Tibial artery (tissue), 4 donors: ENCODE measurements around the gene NHERF2.

Experiments used
- DNase-seq, 2 donors: peaks; one replicate each; pipeline ENCODE4 v3.0.0-alpha.2; 2019
- H3K27ac ChIP-seq, 2 donors: fragments of 200-600 bp; sonication (generic) in 1 of 2; 1 replicate in 1 of 2; 2 replicates in 1 of 2; pipeline ENCODE4 v1.5.1; 2018 to 2019; ENCODE audit warnings: mild to moderate bottlenecking in 1 of 2
- H3K27me3 ChIP-seq, 2 donors: fragments of 200-600 bp; sonication (generic) in 1 of 2; one replicate each; pipeline versions ENCODE4 v1.5.1 to v1.6.0; 2016 to 2019
- H3K36me3 ChIP-seq, 3 donors: fragments of 200-600 bp; sonication (generic) in 2 of 3; one replicate each; pipeline ENCODE4 v1.5.1; 2016 to 2019; ENCODE audit warnings: mild to moderate bottlenecking in 2 of 3
- H3K4me1 ChIP-seq, 4 donors: fragments of 200-600 bp; sonication (generic) in 2 of 4; 1 replicate in 3 of 4; 2 replicates in 1 of 4; pipeline ENCODE4 v1.5.1; 2016 to 2019
- H3K4me3 ChIP-seq, 2 donors: fragments of 200-600 bp; sonication (generic) in 1 of 2; 1 replicate in 1 of 2; 2 replicates in 1 of 2; pipeline ENCODE4 v1.5.1; 2018 to 2019; ENCODE audit warnings: mild to moderate bottlenecking in 2 of 2
- H3K9me3 ChIP-seq, 3 donors: fragments of 200-600 bp; sonication (generic) in 1 of 3; one replicate each; pipeline ENCODE4 v1.5.1; 2016 to 2019
- intact Hi-C: fragments of 100-400 bp; cut with DNase I; formaldehyde crosslinking; loops from one replicate; pipeline ENCODE4 v1.15.0; 2023; ENCODE audit warnings: low total_unique reads
- TF ChIP-seq, protein P1 (sequence below), 2 experiments: fragments of 200-600 bp in 1 of 2; fragments of 450-650 bp in 1 of 2; IDR thresholded peaks; one replicate each; pipeline ENCODE4 v1.5.1; 2017 to 2019; ENCODE audit warnings: antibody characterized with exemption in 2 of 2, mild to moderate bottlenecking in 1 of 2, moderate library complexity in 1 of 2

NHERF2 gene

DNA sequence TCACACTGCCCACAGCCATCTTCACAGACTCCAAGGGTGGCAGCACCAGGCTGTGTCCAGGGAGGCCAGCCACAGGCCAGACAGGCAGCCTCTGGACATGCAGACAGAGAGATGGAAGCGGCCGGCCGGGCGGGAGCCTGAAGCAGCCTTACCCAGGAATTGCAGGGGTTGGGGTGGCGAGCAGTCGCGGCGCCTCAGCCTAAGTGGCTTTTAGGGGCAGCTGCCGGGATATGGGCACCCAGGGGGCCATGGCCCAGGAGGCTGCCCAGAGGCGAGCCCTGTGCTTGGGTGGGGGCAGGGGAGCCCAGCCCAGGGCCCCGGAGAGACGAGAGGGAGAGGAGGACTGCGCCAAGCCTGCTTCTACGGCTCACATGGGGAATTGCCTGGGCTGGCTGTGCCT, 1.5 kb upstream of the NHERF2 start:
- no peak overlapping the region for H3K4me3 ChIP-seq
- no peak for DNase-seq
- intact Hi-C loops: no loop called here
- H3K36me3 ChIP-seq: peaks cover 0 to 11% (median 0%) of the 10 kb centered on the region in 3 donors
- TF ChIP-seq, protein P1, sequence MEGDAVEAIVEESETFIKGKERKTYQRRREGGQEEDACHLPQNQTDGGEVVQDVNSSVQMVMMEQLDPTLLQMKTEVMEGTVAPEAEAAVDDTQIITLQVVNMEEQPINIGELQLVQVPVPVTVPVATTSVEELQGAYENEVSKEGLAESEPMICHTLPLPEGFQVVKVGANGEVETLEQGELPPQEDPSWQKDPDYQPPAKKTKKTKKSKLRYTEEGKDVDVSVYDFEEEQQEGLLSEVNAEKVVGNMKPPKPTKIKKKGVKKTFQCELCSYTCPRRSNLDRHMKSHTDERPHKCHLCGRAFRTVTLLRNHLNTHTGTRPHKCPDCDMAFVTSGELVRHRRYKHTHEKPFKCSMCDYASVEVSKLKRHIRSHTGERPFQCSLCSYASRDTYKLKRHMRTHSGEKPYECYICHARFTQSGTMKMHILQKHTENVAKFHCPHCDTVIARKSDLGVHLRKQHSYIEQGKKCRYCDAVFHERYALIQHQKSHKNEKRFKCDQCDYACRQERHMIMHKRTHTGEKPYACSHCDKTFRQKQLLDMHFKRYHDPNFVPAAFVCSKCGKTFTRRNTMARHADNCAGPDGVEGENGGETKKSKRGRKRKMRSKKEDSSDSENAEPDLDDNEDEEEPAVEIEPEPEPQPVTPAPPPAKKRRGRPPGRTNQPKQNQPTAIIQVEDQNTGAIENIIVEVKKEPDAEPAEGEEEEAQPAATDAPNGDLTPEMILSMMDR (IDR thresholded peaks at IDR 0.05): no peak
- H3K27ac ChIP-seq: no peak overlapping the region
- peaks cover 0 to 21% of the 10 kb centered on the region in 2 donors for H3K27me3 ChIP-seq
- H3K4me1 ChIP-seq: peaks cover 0 to 69% (median 52%) of the 10 kb centered on the region in 4 donors
- no peaks in the 10 kb centered on the region for H3K9me3 ChIP-seq

DNA sequence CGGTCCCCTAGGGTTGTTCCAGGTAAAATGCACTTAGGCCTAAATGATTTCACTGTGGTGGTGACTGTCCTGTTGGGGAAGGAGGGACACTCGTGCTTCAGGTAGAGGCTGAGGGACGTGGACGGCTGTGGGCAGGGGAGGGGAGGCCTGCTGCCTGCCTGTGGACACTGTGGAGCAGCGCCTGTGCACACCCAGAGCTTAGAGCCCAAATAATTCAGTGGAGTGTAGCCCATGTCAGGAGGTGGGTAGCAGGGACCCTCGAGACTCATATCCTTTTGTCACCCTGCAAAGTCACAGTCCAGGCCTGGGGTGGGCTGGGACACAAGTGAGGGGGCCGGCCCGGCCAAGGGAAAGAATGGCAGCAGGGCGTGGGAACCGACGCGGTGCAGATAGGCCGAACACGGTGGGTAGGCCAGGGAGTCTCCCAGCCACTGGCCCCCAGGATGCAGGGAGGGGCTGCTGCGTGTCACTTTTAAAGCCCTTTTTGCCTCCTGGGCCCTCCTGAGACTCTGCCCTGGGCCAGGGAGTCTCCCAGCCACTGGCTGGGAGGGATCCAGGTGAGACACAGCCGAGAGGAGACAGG, 733 bp upstream of the NHERF2 start:
- Histone ChIP-seq H3K9me3 (no peaks in the 10 kb centered on the region), H3K36me3 (peaks cover 0 to 13% (median 0%) of the 10 kb centered on the region in 3 donors), H3K27me3 (peaks cover 0 to 13% of the 10 kb centered on the region in 2 donors), H3K27ac (peak overlapping the region; percentile 74 to 77), H3K4me1 (peaks cover 0 to 71% (median 49%) of the 10 kb centered on the region in 4 donors), H3K4me3 (peak overlapping the region; percentile 62 to 72)
- intact Hi-C loops: no loop called here
- TF ChIP-seq, protein P1 (IDR thresholded peaks at IDR 0.05): no peak
- no peak for DNase-seq

DNA sequence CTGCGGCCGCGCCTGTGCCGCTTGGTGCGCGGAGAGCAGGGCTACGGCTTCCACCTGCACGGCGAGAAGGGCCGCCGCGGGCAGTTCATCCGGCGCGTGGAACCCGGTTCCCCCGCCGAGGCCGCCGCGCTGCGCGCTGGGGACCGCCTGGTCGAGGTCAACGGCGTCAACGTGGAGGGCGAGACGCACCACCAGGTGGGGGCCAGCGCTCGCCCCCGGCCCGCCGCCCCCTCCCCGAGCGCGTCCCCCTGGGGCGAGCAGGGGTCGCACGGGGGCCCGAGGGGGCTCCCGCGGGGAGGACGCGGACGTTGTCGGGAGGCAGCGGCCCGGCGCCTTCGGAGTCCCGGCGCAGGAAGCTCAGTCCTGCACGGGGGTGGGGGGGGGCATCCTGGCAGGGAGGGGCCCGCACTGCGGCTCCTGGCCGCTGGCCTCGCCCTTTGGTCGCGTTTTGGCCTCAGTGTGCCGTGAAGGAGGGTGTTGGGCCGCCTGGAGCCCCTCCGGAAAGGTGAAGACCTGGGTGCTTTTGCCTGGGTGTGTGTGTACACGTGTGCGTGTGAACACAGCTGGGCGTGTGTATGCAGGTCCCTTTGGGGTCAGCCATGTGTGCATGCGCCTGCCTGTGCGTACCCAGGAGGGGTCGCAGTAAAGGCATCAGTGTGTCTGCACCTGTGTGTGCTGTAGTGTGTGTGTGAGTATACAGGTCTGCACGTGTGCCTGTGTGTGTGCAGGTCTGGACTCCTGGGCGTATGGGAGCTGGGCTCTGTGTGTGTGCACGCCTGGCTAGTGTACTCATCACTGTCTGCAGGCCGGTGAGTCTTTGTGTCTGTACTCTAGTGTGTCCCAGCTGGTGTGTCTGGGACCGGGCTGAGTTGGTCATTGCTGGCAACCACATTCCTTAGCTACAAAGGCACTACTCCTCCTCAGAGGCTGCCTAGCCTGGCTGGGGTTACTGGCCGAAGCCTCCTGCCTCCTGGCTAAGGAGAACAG, 615 bp downstream of the NHERF2 start:
- Histone ChIP-seq H3K27ac (peak overlapping the region; percentile 77 to 98), H3K4me1 (peaks cover 0 to 82% (median 55%) of the 10 kb centered on the region in 4 donors), H3K27me3 (peaks cover 0 to 3% of the 10 kb centered on the region in 2 donors), H3K9me3 (no peaks in the 10 kb centered on the region), H3K4me3 (peak overlapping the region; percentile 62 to 72), H3K36me3 (peaks cover 0 to 13% (median 0%) of the 10 kb centered on the region in 3 donors)
- TF ChIP-seq, protein P1 (IDR thresholded peaks at IDR 0.05): no peak
- no peak for DNase-seq
- intact Hi-C loops: no loop called here

DNA sequence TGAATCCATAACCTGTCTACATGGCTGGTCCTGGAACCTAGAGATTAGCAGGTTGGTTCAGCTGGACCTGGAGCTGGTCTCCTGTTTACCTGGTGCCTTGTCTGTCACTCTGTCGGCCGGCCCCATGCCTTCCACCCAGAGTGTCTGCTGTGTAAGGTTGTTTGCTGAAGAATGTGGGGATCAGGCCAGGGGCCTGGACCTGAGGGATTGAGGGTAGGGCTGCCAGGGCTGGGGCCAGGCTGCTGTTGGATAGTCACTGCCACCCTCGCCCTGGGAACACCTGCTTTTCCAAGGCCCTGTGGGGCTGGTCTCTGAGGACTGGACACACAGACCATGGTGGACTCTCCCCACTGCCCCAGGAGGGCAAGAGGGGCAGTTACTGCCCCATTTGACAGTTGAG, 1.4 kb downstream of the NHERF2 start:
- Histone ChIP-seq H3K4me3 (peak overlapping the region; percentile 62 to 72), H3K27ac (peak overlapping the region; percentile 77 to 98), H3K9me3 (no peaks in the 10 kb centered on the region), H3K4me1 (peaks cover 0 to 82% (median 57%) of the 10 kb centered on the region in 4 donors), H3K36me3 (peaks cover 0 to 13% (median 0%) of the 10 kb centered on the region in 3 donors), H3K27me3 (no peaks in the 10 kb centered on the region)
- intact Hi-C loops: no loop called here
- no peak for DNase-seq
- TF ChIP-seq, protein P1 (IDR thresholded peaks at IDR 0.05): no peak

DNA sequence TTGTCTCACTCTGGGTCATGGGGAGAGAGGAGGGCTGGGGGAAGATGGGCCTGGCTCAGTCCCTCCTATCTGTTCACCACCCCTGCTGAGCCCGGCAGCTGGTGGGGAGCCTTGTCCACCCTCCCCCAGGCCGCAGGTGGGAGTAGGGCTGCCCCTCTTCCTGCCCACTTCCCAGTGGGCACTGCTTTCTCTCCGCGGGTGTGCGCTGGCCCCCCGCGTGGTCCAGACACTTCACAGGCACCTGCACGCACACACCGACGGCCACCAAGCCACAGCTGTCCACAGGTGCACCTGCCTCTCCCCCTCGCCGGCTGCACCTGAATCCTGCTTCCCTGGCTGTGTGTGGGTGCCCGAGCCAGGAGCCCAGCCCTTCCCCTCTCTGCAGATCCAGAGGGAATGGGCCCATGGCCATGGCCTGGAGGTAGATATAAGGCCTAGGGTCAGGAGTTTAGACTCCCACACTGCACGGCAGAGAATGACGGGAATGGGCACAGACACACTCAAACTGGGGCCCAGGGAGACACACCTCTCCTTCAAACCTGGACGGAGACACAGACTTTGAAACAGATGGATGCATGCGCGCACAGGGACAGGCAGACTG, 2.0 kb downstream of the NHERF2 start:
- H3K27ac ChIP-seq: peak overlapping the region in 1 of 2 donors; percentile 98
- TF ChIP-seq, protein P1 (IDR thresholded peaks at IDR 0.05): no peak
- H3K36me3 ChIP-seq: peaks cover 0 to 13% (median 0%) of the 10 kb centered on the region in 3 donors
- H3K4me3 ChIP-seq: peak overlapping the region; percentile 62 to 72
- H3K4me1 ChIP-seq: peaks cover 0 to 82% (median 57%) of the 10 kb centered on the region in 4 donors
- no peaks in the 10 kb centered on the region for H3K27me3 ChIP-seq
- intact Hi-C loops: no loop called here
- no peak for DNase-seq
- H3K9me3 ChIP-seq: no peaks in the 10 kb centered on the region
